ENCODE data around the gene CHD1L.

Gene CHD1L

GRCh38 chr1:147338571-147338970, 96.1 kb downstream of the CHD1L start:
- no peak overlapping the region for H3K4me3 ChIP-seq (ENCODE audit: low read depth, low read length)
- H3K4me2 ChIP-seq (ENCODE audit: low read length), result no peak overlapping the region
- no peaks in the 10 kb centered on the region for H3K36me3 ChIP-seq (ENCODE audit: control insufficient read depth in 1 of 2, insufficient read depth in 2 of 2, low read length in 2 of 2)
- no peak overlapping the region for H3K23ac ChIP-seq (ENCODE audit: low read length)
- WGBS (ENCODE audit: extremely low coverage, insufficient coverage, insufficient read length), result no CpG with 5 or more reads among the region's 2 CpGs
- H3K27ac ChIP-seq (ENCODE audit: low read depth, low read length), result no peak overlapping the region
- no peak overlapping the region for H3K4ac ChIP-seq (ENCODE audit: low read depth, low read length)
- no peak overlapping the region for H4K91ac ChIP-seq (ENCODE audit: low read depth, low read length)
- H2AFZ ChIP-seq (ENCODE audit: insufficient read depth, low read length, poor library complexity), result no peak overlapping the region
- no peak overlapping the region for H2AK5ac ChIP-seq (ENCODE audit: low read length)
- no peak overlapping the region for H3K9ac ChIP-seq (ENCODE audit: low read length)
- no peak for DNase-seq
- no peak overlapping the region for H2BK5ac ChIP-seq (ENCODE audit: low read depth, low read length, poor library complexity)
- H4K8ac ChIP-seq (ENCODE audit: low read depth, low read length), result no peak overlapping the region
- H3K4me1 ChIP-seq (ENCODE audit: control insufficient read depth in 1 of 2, insufficient read depth in 2 of 2, low read length in 2 of 2), result no peaks in the 10 kb centered on the region
- H2BK12ac ChIP-seq (ENCODE audit: low read length), result no peak overlapping the region
- no peak overlapping the region for H4K12ac ChIP-seq (ENCODE audit: low read depth, low read length)
- H3K27me3 ChIP-seq (ENCODE audit: insufficient read depth, low read length), result no peaks in the 10 kb centered on the region
- H3K79me1 ChIP-seq (ENCODE audit: low read length), result no peaks in the 10 kb centered on the region
- no peak overlapping the region for H2BK120ac ChIP-seq (ENCODE audit: insufficient read depth, low read length, poor library complexity)
- no peak overlapping the region for H3K14ac ChIP-seq (ENCODE audit: low read length)
- no peak overlapping the region for H3K18ac ChIP-seq (ENCODE audit: low read length)
- no peaks in the 10 kb centered on the region for H3K9me3 ChIP-seq (ENCODE audit: insufficient read depth, low read depth, low read length)
- H3K79me2 ChIP-seq (ENCODE audit: control insufficient read depth, insufficient read depth, low read length, poor library complexity), result no peaks in the 10 kb centered on the region

- Histone ChIP-seq H2BK120ac (ENCODE audit: insufficient read depth, low read length, poor library complexity) (no peak overlapping the region), H4K91ac (ENCODE audit: low read depth, low read length) (no peak overlapping the region), H3K27me3 (ENCODE audit: insufficient read depth, low read length) (no peaks in the 10 kb centered on the region), H3K36me3 (ENCODE audit: control insufficient read depth in 1 of 2, insufficient read depth in 2 of 2, low read length in 2 of 2) (no peaks in the 10 kb centered on the region), H4K8ac (ENCODE audit: low read depth, low read length) (no peak overlapping the region), H3K27ac (ENCODE audit: low read depth, low read length) (no peak overlapping the region), H3K9me3 (ENCODE audit: insufficient read depth, low read depth, low read length) (no peaks in the 10 kb centered on the region), H4K12ac (ENCODE audit: low read depth, low read length) (no peak overlapping the region), H3K4me2 (ENCODE audit: low read length) (no peak overlapping the region), H3K14ac (ENCODE audit: low read length) (no peak overlapping the region), H3K4me3 (ENCODE audit: low read depth, low read length) (no peak overlapping the region), H3K79me2 (ENCODE audit: control insufficient read depth, insufficient read depth, low read length, poor library complexity) (no peaks in the 10 kb centered on the region), H2BK5ac (ENCODE audit: low read depth, low read length, poor library complexity) (no peak overlapping the region), H2BK12ac (ENCODE audit: low read length) (no peak overlapping the region), H3K79me1 (ENCODE audit: low read length) (no peaks in the 10 kb centered on the region), H3K23ac (ENCODE audit: low read length) (no peak overlapping the region), H2AFZ (ENCODE audit: insufficient read depth, low read length, poor library complexity) (no peak overlapping the region), H3K4ac (ENCODE audit: low read depth, low read length) (no peak overlapping the region), H3K4me1 (ENCODE audit: control insufficient read depth in 1 of 2, insufficient read depth in 2 of 2, low read length in 2 of 2) (no peaks in the 10 kb centered on the region), H3K18ac (ENCODE audit: low read length) (no peak overlapping the region), H2AK5ac (ENCODE audit: low read length) (no peak overlapping the region), H3K9ac (ENCODE audit: low read length) (no peak overlapping the region)
- WGBS (ENCODE audit: extremely low coverage, insufficient coverage, insufficient read length), result no CpG with 5 or more reads among the region's 1 CpG
- no peak for DNase-seq
Measured at GRCh38 chr1:147341246-147341645, 98.8 kb downstream of the CHD1L start.
